Neuronal stem cell (in vitro differentiated cells): Measurements from ENCODE around the gene FUNDC1. TPM values are rescaled to one million over a fixed set of nuclear protein-coding genes. Genes with fewer than 3 reads are reported as not detected.

Source experiments
- DNase-seq: peaks from one replicate; pipeline ENCODE4 v3.0.0-alpha.2; 2013; ENCODE audit warnings: low spot score
- H2AFZ ChIP-seq: one replicate; pipeline ENCODE4 v1.6.1; 2013; ENCODE audit warnings: mild to moderate bottlenecking, low read length, inconsistent platforms
- H2AK5ac ChIP-seq: 2 replicates; pipeline ENCODE4 v1.6.1; 2013; ENCODE audit warnings: low read depth, mild to moderate bottlenecking, inconsistent platforms, low read length, moderate library complexity, mixed read lengths
- H2BK120ac ChIP-seq: 2 replicates; pipeline ENCODE4 v1.6.1; 2013; ENCODE audit warnings: low read depth, mild to moderate bottlenecking, inconsistent platforms, low read length, moderate library complexity, mixed read lengths
- H2BK12ac ChIP-seq: one replicate; pipeline ENCODE4 v1.6.1; 2013; ENCODE audit warnings: low read length, inconsistent platforms
- H2BK15ac ChIP-seq: 2 replicates; pipeline ENCODE4 v1.6.1; 2013; ENCODE audit warnings: mild to moderate bottlenecking, low read length, inconsistent platforms, mixed read lengths
- H2BK5ac ChIP-seq: one replicate; pipeline ENCODE4 v1.6.1; 2013; ENCODE audit warnings: inconsistent platforms, mild to moderate bottlenecking, low read length, moderate library complexity
- H3K14ac ChIP-seq: one replicate; pipeline ENCODE4 v1.6.1; 2013; ENCODE audit warnings: low read length, inconsistent platforms
- H3K18ac ChIP-seq: 2 replicates; pipeline ENCODE4 v1.6.1; 2013; ENCODE audit warnings: low read length, inconsistent platforms
- H3K23ac ChIP-seq: 2 replicates; pipeline ENCODE4 v1.6.1; 2013; ENCODE audit warnings: low read depth, mild to moderate bottlenecking, mixed read lengths, low read length, inconsistent platforms; ENCODE audit not compliant: poor library complexity
- H3K27ac ChIP-seq: replicated peaks from 3 replicates; pipeline ENCODE4 v1.5.1; 2013; ENCODE audit warnings: low read length, inconsistent platforms
- H3K27me3 ChIP-seq, 3 experiments: 2 replicates each; pipeline ENCODE4 v1.6.1; 2013; ENCODE audit warnings: low read length in 3 of 3, mild to moderate bottlenecking in 2 of 3, inconsistent platforms in 1 of 3, low read depth in 1 of 3, mixed read lengths in 1 of 3, moderate library complexity in 1 of 3; ENCODE audit not compliant: control insufficient read depth in 3 of 3, insufficient read depth in 3 of 3
- H3K36me3 ChIP-seq, 2 donors: replicated peaks in 1 of 2; 2 replicates each; pipeline ENCODE4 v1.6.1; 2013; ENCODE audit warnings: low read length in 2 of 2; ENCODE audit not compliant: control insufficient read depth in 2 of 2, insufficient read depth in 2 of 2
- H3K4ac ChIP-seq: 2 replicates; pipeline ENCODE4 v1.6.1; 2013; ENCODE audit warnings: inconsistent platforms, mild to moderate bottlenecking, low read length, moderate library complexity
- H3K4me1 ChIP-seq, 2 donors: 1 replicate in 1 of 2; 2 replicates in 1 of 2; pipeline ENCODE4 v1.6.1; 2013; ENCODE audit warnings: low read length in 2 of 2, low read depth in 1 of 2; ENCODE audit not compliant: control insufficient read depth in 2 of 2, insufficient read depth in 1 of 2
- H3K4me2 ChIP-seq: one replicate; pipeline ENCODE4 v1.6.1; 2013; ENCODE audit warnings: mild to moderate bottlenecking, low read length, inconsistent platforms; ENCODE audit not compliant: insufficient read depth, poor library complexity, severe bottlenecking
- H3K4me3 ChIP-seq, 2 donors: 2 replicates each; pipeline ENCODE4 v1.5.1; 2013; ENCODE audit warnings: low read length in 2 of 2, mild to moderate bottlenecking in 2 of 2, inconsistent platforms in 1 of 2, moderate library complexity in 1 of 2
- H3K79me1 ChIP-seq: one replicate; pipeline ENCODE4 v1.6.1; 2013; ENCODE audit warnings: low read depth, mild to moderate bottlenecking, inconsistent platforms, low read length, moderate library complexity
- H3K9ac ChIP-seq: one replicate; pipeline ENCODE4 v1.6.1; 2013; ENCODE audit warnings: mild to moderate bottlenecking, low read depth, low read length, inconsistent platforms; ENCODE audit not compliant: poor library complexity
- H3K9me3 ChIP-seq, 2 donors: replicated peaks in 1 of 2; 2 replicates each; pipeline versions ENCODE3 to v1.6.1; 2013; ENCODE audit warnings: low read length in 2 of 2, mild to moderate bottlenecking in 2 of 2, inconsistent platforms in 1 of 2, low read depth in 1 of 2, mixed read lengths in 1 of 2, moderate library complexity in 1 of 2; ENCODE audit not compliant: control insufficient read depth in 2 of 2, insufficient read depth in 1 of 2
- H4K8ac ChIP-seq: one replicate; pipeline ENCODE4 v1.6.1; 2013; ENCODE audit warnings: low read depth, mild to moderate bottlenecking, inconsistent platforms, low read length, moderate library complexity
- H4K91ac ChIP-seq: one replicate; pipeline ENCODE4 v1.6.1; 2013; ENCODE audit warnings: low read length, low read depth, mild to moderate bottlenecking, inconsistent platforms; ENCODE audit not compliant: poor library complexity
- WGBS, 2 donors: extraction: QIAGEN DNeasy Blood & Tissue Kit; methylation state at CpG; one replicate each; pipeline ENCODE4 v1.1.7; 2013; ENCODE audit warnings: missing lambda C conversion rate in 2 of 2, mixed read lengths in 1 of 2; ENCODE audit not compliant: insufficient read length in 2 of 2, insufficient replicate concordance in 1 of 2; ENCODE audit errors: extremely low coverage in 2 of 2; 5-methylcytosine and 5-hydroxymethylcytosine counted together
- polyA plus RNA-seq, 2 experiments: library from polyadenylated mRNA; stranded (reverse); fragments of 200-250 nt; gene quantifications; one replicate each; pipeline ENCODE4 v1.2.3, GENCODE V29; 2013

FUNDC1 gene, protein sequence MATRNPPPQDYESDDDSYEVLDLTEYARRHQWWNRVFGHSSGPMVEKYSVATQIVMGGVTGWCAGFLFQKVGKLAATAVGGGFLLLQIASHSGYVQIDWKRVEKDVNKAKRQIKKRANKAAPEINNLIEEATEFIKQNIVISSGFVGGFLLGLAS
- 28.1 TPM for polyA plus RNA-seq (2013, experiment 1 of 2)
- polyA plus RNA-seq (2013, experiment 2 of 2): 26.4 TPM

DNA sequence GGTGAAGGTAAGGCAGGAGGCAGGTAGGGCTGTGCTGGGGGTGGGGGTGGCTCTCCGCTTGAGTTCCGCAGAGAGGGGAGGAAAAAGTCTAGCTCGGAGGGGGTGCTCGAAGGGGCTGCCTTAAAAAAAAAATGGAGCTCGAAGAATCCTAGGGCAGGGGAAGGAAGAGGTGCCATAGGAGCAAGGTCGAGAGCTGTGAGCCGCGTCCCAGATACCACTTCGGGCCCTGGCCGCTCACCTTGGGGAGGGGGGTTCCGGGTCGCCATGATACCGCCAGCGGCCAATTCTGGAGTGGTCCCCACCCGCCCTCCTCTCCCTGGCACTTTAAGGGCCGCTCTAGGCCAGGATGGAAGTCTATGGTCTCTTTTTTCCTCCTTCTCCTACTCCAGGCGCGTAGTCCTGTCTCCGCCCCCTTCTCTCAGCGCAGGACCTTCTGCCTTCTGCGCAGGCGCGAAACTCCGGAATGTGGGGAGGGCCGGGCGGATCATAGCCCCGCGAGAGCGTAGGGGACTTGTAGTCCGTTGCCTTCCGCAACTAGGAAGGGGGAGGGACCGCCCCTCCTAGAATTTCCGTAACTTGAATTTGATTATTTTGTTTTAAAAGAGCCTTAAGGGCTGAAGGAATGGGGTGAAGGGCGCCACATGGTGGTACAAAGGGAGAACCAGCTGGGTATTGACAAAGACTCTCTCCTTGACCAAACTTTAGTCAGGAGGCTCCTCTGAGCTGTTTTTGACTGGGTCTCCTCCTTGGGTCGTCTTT lies at the start of gene FUNDC1:
TSS of gene FUNDC1 (minus strand) at position 293 of the 759 bp plus-strand sequence. CDS start at position 266, 27 bp downstream.
- Histone ChIP-seq H2BK120ac (no peak within 1 kb of the TSS), H3K14ac (no peak within 1 kb of the TSS), H2BK12ac (no peak within 1 kb of the TSS), H2AK5ac (no peak within 1 kb of the TSS), H2BK5ac (no peak within 1 kb of the TSS), H4K91ac (no peak within 1 kb of the TSS), H3K4me3 (peak within 1 kb of the TSS; percentile 73 to 88), H2BK15ac (no peak within 1 kb of the TSS), H3K36me3 (peaks cover 0 to 17% of the 10 kb centered on the region in 2 donors), H3K18ac (no peak within 1 kb of the TSS), H3K27ac (no peak within 1 kb of the TSS), H3K4me2 (peak within 1 kb of the TSS; percentile 49), H4K8ac (no peak within 1 kb of the TSS), H3K4ac (no peak within 1 kb of the TSS), H3K4me1 (peaks cover 0 to 3% of the 10 kb centered on the region in 2 donors), H3K9ac (peak within 1 kb of the TSS; percentile 44), H3K79me1 (no peaks in the 10 kb centered on the region), H2AFZ (peak within 1 kb of the TSS; percentile 86), H3K9me3 (no peaks in the 10 kb centered on the region), H3K23ac (no peak within 1 kb of the TSS), H3K27me3 (no peaks in the 10 kb centered on the region)
- DNase-seq: peak; percentile 86
- WGBS, 2 donors: no CpG with 5 or more reads among the region's 35 CpGs

DNA sequence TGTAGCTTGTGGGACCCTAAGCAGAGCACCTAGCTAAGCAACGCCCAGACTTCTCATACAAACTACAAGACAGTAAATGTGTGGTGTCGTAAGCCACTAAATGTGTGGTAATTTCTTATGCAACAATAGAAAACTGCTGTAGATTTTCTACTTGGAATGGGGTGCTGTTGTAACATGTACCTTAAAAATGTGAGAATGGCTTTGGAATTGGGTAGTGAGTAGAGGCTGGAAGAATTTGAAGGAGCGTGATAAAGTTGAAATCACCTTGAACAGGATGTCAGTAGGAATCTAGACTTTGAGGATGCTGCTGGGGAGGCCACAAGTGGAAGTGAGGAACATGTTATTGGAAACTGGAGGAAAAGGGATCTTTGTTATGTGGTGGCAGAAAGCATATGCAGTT lies 43.2 kb upstream of the FUNDC1 start:
- no peaks in the 10 kb centered on the region for H3K36me3 ChIP-seq
- H3K27me3 ChIP-seq: no peaks in the 10 kb centered on the region
- no peaks in the 10 kb centered on the region for H3K4me1 ChIP-seq
- no peak overlapping the region for H3K14ac ChIP-seq
- no peak overlapping the region for H2AFZ ChIP-seq
- DNase-seq: no peak
- no peak overlapping the region for H3K9ac ChIP-seq
- no peak overlapping the region for H3K4me2 ChIP-seq
- no peak overlapping the region for H2BK120ac ChIP-seq
- H2BK12ac ChIP-seq: no peak overlapping the region
- no peaks in the 10 kb centered on the region for H3K9me3 ChIP-seq
- no peak overlapping the region for H4K8ac ChIP-seq
- no peak overlapping the region for H3K18ac ChIP-seq
- WGBS, 2 donors: no CpG with 5 or more reads among the region's 3 CpGs
- H3K23ac ChIP-seq: no peak overlapping the region
- no peak overlapping the region for H2BK5ac ChIP-seq
- no peak overlapping the region for H2AK5ac ChIP-seq
- no peak overlapping the region for H2BK15ac ChIP-seq
- H3K4me3 ChIP-seq: no peak overlapping the region
- no peak overlapping the region for H3K27ac ChIP-seq
- no peak overlapping the region for H4K91ac ChIP-seq
- no peaks in the 10 kb centered on the region for H3K79me1 ChIP-seq
- H3K4ac ChIP-seq: no peak overlapping the region

DNA sequence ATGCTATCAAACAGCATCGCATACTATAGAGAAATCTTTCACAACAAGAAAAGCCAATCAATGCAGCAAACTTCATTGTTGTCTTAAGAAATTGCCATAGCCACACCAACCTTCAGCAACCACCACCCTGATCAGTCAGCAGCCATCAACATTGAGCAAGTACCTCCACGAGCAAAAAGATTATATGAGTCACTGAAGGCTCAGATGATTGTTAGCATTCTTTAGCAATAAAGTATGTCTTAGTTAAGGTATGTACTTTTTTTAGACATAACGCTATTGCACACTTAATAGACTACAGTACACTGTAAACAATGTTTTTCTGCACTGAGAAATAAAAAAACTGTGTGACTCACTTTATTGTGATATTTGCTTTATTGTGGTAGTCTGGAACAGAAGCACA lies 37.8 kb upstream of the FUNDC1 start:
- Histone ChIP-seq H3K36me3 (no peaks in the 10 kb centered on the region), H3K9me3 (no peaks in the 10 kb centered on the region), H3K4me1 (no peaks in the 10 kb centered on the region), H2BK15ac (no peak overlapping the region), H3K27me3 (no peaks in the 10 kb centered on the region), H2AK5ac (no peak overlapping the region), H3K4me3 (no peak overlapping the region), H3K4ac (no peak overlapping the region), H4K91ac (no peak overlapping the region), H3K79me1 (no peaks in the 10 kb centered on the region), H2BK12ac (no peak overlapping the region), H3K4me2 (no peak overlapping the region), H3K9ac (no peak overlapping the region), H3K18ac (no peak overlapping the region), H4K8ac (no peak overlapping the region), H3K23ac (no peak overlapping the region), H2AFZ (no peak overlapping the region), H2BK5ac (no peak overlapping the region), H3K27ac (no peak overlapping the region), H3K14ac (no peak overlapping the region), H2BK120ac (no peak overlapping the region)
- DNase-seq: no peak
- no CpG with 5 or more reads among the region's 3 CpGs for WGBS, 2 donors

DNA sequence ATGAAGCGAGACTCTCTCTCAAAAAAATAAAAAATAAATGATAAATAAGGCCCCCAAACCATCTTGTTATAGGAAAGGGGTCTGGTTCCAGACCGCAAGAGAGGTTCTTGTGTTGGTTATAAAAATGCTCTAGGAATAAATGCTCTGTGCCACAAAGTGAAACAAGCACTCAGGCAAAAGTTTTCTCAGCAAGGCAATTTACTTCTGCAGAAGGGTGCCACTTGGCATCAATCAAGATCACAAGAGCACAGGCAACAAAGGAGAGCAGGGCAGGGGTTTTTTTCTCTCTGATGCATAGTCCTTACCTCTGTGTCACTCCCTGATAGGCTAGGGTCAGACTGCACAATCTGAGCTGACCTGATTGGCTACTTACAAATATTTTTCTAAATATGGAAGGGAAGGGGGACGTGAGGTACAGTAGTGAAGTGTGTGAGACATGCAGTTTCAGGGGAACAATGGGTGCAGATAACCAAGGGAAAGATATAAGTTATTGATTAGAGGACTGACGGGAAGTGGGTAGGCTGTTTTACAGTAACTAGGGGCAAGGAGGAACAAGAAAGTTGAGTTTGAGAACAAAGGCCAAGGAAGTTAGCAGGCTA lies 29.8 kb upstream of the FUNDC1 start:
- no peaks in the 10 kb centered on the region for H3K36me3 ChIP-seq
- no peak overlapping the region for H3K4ac ChIP-seq
- no CpG with 5 or more reads among the region's 4 CpGs for WGBS, 2 donors
- H4K8ac ChIP-seq: no peak overlapping the region
- H2AFZ ChIP-seq: no peak overlapping the region
- no peak overlapping the region for H2BK120ac ChIP-seq
- H3K4me2 ChIP-seq: no peak overlapping the region
- H3K79me1 ChIP-seq: no peaks in the 10 kb centered on the region
- no peak overlapping the region for H2BK12ac ChIP-seq
- H3K27ac ChIP-seq: no peak overlapping the region
- no peak overlapping the region for H4K91ac ChIP-seq
- no peaks in the 10 kb centered on the region for H3K4me1 ChIP-seq
- no peak for DNase-seq
- H3K27me3 ChIP-seq: no peaks in the 10 kb centered on the region
- no peak overlapping the region for H3K23ac ChIP-seq
- H2AK5ac ChIP-seq: no peak overlapping the region
- no peak overlapping the region for H2BK15ac ChIP-seq
- no peak overlapping the region for H3K18ac ChIP-seq
- H3K14ac ChIP-seq: no peak overlapping the region
- H3K9ac ChIP-seq: no peak overlapping the region
- H3K9me3 ChIP-seq: peaks cover 0 to 1% of the 10 kb centered on the region in 2 donors
- H2BK5ac ChIP-seq: no peak overlapping the region
- H3K4me3 ChIP-seq: no peak overlapping the region
